ENCODE data around the gene PRAC2.
"Not testable (repeated sequence)": the region's sequence is repeated elsewhere in the genome, so short reads cannot be mapped to it uniquely, and the experiment has no call there.

Gene PRAC2

DNA sequence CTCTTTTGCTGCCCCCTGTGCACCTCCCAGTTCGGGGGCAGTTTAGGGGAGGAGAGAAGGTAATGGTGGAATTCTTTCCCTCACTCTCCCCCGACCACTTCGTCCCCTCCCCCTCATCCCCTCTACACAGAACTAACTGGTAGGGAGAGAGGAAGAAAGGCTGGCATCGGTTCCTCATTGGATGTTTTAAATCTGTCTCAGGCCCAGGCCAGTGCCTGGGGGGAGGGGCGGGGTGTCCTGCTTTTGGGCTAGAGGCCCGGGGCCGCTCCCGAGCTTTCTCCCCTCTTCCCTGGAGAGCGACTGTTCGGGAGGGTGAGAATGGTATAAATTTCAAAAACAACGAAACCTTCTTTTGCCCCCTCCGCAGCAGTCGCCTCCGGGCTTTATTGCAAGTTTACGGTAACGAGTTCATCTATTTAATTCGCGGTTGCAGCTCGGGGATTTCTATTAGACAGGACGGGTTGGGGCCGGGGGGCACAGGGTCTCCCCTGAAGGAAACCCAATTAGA is at the start of gene PRAC2:
Gene PRAC2, plus strand, starts transcription at position 271 of the 508 bp plus-strand sequence. CDS start 1,226 bp downstream, outside the sequence.
- no peak for DNase-seq (ENCODE audit: low read depth in 2 of 2)

- DNase-seq (ENCODE audit: low read depth in 2 of 2), result no peak
These were observed 45.9 kb upstream of the PRAC2 start for GRCh38 chr17:48676963-48677558.

DNA sequence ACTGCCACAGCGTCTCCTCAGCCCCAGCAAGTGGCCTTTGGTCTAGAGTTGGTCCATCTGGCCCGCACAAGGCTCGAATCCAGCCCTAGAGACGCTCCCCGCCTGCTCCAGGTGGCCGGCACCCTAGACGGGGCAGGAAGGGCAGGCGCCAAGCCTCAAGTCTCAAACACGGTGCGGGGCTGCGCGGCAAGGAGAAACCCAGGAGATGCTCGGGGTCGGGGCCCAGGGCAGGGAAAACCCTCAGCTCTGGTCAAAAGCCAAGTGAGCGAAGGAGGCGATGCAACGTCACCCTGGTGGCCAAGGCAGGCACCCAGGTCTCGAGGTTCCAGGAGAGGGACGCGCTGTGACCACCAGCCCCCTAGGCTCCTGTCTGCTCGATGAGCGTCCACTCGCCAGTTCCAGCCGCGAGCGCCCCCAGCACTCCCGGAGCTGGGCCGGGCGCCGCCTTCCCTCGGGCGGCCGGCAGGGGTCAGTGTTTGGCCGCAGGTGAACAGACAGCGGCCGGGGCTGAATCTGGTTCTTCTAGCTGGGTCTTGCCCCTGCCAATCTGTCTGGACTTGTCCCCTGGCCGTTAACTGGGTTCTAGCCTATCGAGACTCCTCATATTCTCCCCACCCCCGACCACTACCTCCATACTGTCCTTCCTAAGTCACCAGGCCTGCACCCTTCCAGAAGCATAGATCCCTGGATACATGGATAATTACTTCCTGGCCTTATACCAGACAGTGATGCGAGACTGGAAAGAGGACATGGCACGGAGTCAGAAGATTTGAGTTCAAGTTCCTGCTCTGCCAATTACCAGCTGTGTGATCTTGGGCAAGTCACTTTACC is 44.6 kb upstream of the PRAC2 start:
- peak; percentile 11 to 20 for DNase-seq (ENCODE audit: low read depth in 2 of 2)

- no peak for DNase-seq (ENCODE audit: low read depth in 2 of 2)
These were observed 43.4 kb upstream of the PRAC2 start for GRCh38 chr17:48679385-48680096.

- DNase-seq (ENCODE audit: low read depth in 2 of 2), result no peak
These were observed 41.4 kb upstream of the PRAC2 start for GRCh38 chr17:48681609-48682008.

DNA sequence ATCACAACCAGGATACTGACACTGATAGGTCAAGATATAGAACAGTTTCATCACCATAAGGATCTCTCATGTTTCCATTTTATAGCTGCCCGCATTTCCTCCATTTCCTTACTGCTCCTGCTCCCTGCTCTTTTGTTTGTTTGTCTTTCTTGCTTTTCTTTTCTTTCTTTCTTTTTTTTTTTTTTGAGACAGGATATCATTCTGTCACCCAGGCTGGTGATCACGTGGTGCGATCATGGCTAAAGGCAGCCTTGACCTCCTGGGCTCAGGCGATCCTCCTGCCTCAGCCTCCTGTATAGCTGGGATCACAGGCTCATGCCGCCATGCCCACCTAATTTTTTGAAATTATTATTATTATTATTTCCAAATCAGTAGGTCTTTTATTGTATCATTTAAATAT is 32.3 kb upstream of the PRAC2 start:
- no peak for DNase-seq (ENCODE audit: low read depth in 2 of 2)

GRCh38 chr17:48692049-48692448 is 30.9 kb upstream of the PRAC2 start:
- DNase-seq (ENCODE audit: low read depth in 2 of 2), result no peak

DNA sequence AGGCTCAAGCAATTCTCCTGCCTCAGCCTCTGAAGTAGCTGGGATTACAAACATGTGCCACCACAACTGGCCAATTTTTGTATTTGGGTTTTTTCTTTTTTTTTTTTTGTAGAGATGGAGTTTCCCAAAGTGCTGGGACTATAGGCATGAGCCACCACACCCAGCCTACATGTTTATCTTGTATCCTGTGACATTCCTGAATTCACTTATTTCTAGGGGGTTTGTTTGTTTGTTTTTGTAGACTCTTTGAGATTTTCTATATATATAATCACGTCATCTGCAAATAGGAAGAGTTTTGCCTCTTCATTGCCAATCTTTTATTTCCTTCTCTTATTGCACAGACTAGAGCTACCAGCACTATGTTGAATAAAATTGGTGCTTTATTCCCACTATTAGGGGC is 29.8 kb upstream of the PRAC2 start:
- DNase-seq (ENCODE audit: low read depth in 2 of 2), result no peak

GRCh38 chr17:48701864-48702532 is 21.0 kb upstream of the PRAC2 start:
- no peak for DNase-seq (ENCODE audit: low read depth in 2 of 2)

GRCh38 chr17:48704361-48705248 is 18.4 kb upstream of the PRAC2 start:
- no peak for DNase-seq (ENCODE audit: low read depth in 2 of 2)

DNA sequence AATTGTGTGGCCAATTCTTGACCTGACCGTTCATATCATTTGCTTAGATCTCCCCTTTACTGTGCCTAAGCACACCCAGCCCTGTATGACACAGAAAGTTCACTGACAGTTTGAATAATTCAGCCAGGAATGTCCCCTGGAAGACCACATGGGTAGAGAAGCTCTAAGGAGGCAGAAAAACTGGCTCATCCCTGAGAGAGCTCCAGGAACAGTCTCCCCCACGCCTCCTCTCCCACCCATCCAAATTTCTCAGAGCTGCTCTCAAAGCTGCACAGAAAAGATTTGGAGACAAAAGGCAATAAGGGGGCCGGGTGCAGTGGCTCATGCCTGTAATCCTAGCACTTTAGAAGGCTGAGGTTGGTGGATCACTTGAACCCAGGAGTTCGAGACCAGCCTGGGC is 11.9 kb upstream of the PRAC2 start:
- no peak for DNase-seq (ENCODE audit: low read depth in 2 of 2)

GRCh38 chr17:48715496-48716399 is 7.2 kb upstream of the PRAC2 start:
- no peak for DNase-seq (ENCODE audit: low read depth in 2 of 2)

GRCh38 chr17:48716549-48716948 is 6.4 kb upstream of the PRAC2 start:
- not testable (repeated sequence) for DNase-seq (ENCODE audit: low read depth in 2 of 2)

- DNase-seq (ENCODE audit: low read depth in 2 of 2), result no peak
These were observed 5.4 kb upstream of the PRAC2 start for GRCh38 chr17:48717367-48718226.

DNA sequence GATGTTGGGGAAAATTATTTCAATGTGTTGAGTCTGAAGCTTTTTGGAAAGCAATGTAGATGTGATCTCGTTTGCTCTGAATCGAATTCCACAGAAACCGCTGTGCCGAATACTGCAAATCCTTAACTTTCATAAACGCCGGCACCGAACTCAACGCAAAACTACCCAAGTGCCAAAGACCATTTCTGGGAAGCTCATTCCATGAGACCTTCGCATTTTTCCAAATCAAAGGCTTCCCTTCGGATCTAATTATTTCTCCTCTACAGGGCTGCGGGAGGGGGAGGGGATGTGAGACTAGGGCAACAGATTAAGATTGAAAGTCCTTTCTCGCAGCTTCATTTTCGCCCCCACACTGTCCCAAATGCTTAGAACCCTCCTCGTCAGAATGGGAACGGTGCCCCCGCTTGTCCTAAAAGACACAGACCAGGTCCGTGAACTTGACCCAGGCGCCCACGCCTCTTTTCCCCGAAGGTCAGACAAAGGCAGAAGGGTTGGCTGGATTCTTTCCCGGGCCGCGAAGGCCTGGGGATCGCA is 4.7 kb upstream of the PRAC2 start:
- DNase-seq (ENCODE audit: low read depth in 2 of 2), result peak; percentile 63

GRCh38 chr17:48718761-48719641 is 4.0 kb upstream of the PRAC2 start:
- no peak for DNase-seq (ENCODE audit: low read depth in 2 of 2)

DNA sequence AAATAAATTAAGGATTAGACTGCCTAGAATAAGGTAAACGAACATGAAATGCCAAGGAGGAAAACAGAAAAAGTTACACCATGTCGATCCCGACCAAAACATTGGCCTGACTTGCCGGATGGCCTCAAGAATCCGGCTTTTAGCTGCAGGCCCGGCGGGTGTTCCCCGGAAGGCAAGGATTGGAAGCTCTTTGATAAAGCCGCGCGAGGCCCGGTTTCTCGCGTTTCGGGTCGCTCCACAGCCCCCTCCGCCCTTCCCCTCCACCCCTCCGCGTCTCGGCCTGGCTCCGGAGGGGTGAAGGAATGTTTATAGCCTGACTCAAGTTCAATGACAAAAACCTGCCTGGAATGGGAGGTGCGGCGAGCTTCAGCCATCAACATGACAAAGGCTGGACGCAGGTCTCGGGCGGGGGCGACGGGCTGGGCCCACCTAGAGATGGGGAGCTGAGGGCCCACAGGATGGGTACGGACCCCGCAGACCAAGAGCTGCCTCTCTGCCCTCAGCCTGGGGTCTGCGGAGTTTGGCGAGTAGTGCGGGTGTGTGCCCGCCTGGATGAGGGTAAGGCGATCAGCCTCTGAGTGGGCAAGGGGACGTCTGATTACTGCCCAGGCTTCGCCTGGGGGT is 3.2 kb upstream of the PRAC2 start:
- DNase-seq (ENCODE audit: low read depth in 2 of 2), result no peak

All from fibroblast of skin of left quadriceps (primary cell).